IMR-90 (cell line): ENCODE results near the gene FXYD6. TPM values are rescaled to one million over a fixed set of nuclear protein-coding genes. Genes with fewer than 3 reads are reported as not detected.

Source experiments
- ATAC-seq: fragments of 200-7000 bp; cut with Tn5 transposase; 2 replicates; pipeline ENCODE4 v1.9.1; 2020; ENCODE audit warnings: low read depth, mild to moderate bottlenecking, moderate library complexity
- BruUV-seq: library from RNA; stranded (reverse); fragments of 400-500 nt; replicated peaks from 2 replicates; lab custom pipeline; 2021; lab: Mats Ljungman, UMichigan
- CTCF ChIA-PET: fragments of 300-600 bp; formaldehyde crosslinking; extraction: SDS; loops from one replicate; lab custom pipeline; 2021; ENCODE audit warnings: antibody characterized with exemption; lab: Yijun Ruan, JAX
- POLR2A ChIA-PET: fragments of 300-600 bp; sonication (Branson Sonifier 250); formaldehyde crosslinking; loops from one replicate; lab custom pipeline; 2022; ENCODE audit warnings: antibody characterized with exemption; ENCODE audit not compliant: unreplicated experiment; lab: Charles Lee
- DNase-seq: peaks from one replicate; pipeline ENCODE4 v3.0.0; 2013
- H2AFZ ChIP-seq: replicated peaks from 2 replicates; pipeline ENCODE3; 2013; ENCODE audit warnings: low read length, mild to moderate bottlenecking; ENCODE audit not compliant: poor library complexity
- H2AK5ac ChIP-seq: 2 replicates; pipeline ENCODE4 v1.6.1; 2013; ENCODE audit warnings: low read depth, low read length, inconsistent platforms
- H2AK9ac ChIP-seq: replicated peaks from 2 replicates; pipeline ENCODE3; 2013; ENCODE audit warnings: mild to moderate bottlenecking, low read depth, low read length, moderate library complexity; ENCODE audit not compliant: poor library complexity
- H2BK120ac ChIP-seq: 2 replicates; pipeline ENCODE4 v1.6.1; 2013; ENCODE audit warnings: low read depth, low read length, inconsistent platforms
- H2BK15ac ChIP-seq: 3 replicates; pipeline ENCODE4 v1.6.1; 2013; ENCODE audit warnings: low read depth, low read length, inconsistent platforms
- H2BK20ac ChIP-seq: 2 replicates; pipeline ENCODE4 v1.6.1; 2013; ENCODE audit warnings: low read depth, mild to moderate bottlenecking, inconsistent platforms, low read length, moderate library complexity
- H2BK5ac ChIP-seq: 2 replicates; pipeline ENCODE4 v1.6.1; 2013; ENCODE audit warnings: mild to moderate bottlenecking, low read depth, low read length, inconsistent platforms; ENCODE audit not compliant: poor library complexity, severe bottlenecking
- H3K14ac ChIP-seq: replicated peaks from 2 replicates; pipeline ENCODE4 v1.6.1; 2013; ENCODE audit warnings: low read depth, low read length, inconsistent platforms
- H3K18ac ChIP-seq: 2 replicates; pipeline ENCODE4 v1.6.1; 2013; ENCODE audit warnings: low read depth, low read length, control low read depth
- H3K23ac ChIP-seq: 2 replicates; pipeline ENCODE4 v1.6.1; 2013; ENCODE audit warnings: low read depth, low read length, inconsistent platforms
- H3K27ac ChIP-seq: 2 replicates; pipeline ENCODE4 v1.5.1; 2013; ENCODE audit warnings: mild to moderate bottlenecking, control low read depth, low read length; ENCODE audit not compliant: insufficient read depth
- H3K27me3 ChIP-seq: 2 replicates; pipeline ENCODE4 v1.6.1; 2013; ENCODE audit warnings: low read length; ENCODE audit not compliant: control insufficient read depth, insufficient read depth
- H3K36me3 ChIP-seq: 2 replicates; pipeline ENCODE4 v1.6.1; 2013; ENCODE audit warnings: low read length, mixed read lengths; ENCODE audit not compliant: control insufficient read depth, insufficient read depth
- H3K4ac ChIP-seq: 2 replicates; pipeline ENCODE4 v1.6.1; 2013; ENCODE audit warnings: low read depth, low read length, inconsistent platforms
- H3K4me1 ChIP-seq: 2 replicates; pipeline ENCODE4 v1.6.1; 2013; ENCODE audit warnings: low read length, mixed read lengths; ENCODE audit not compliant: control insufficient read depth, insufficient read depth
- H3K4me2 ChIP-seq: 2 replicates; pipeline ENCODE4 v1.6.1; 2013; ENCODE audit warnings: low read depth, mild to moderate bottlenecking, control low read depth, low read length, moderate library complexity
- H3K4me3 ChIP-seq: 2 replicates; pipeline ENCODE4 v1.5.1; 2013; ENCODE audit warnings: low read depth, mild to moderate bottlenecking, control low read depth, low read length, moderate library complexity; ENCODE audit not compliant: insufficient read depth
- H3K56ac ChIP-seq: 2 replicates; pipeline ENCODE4 v1.6.1; 2013; ENCODE audit warnings: low read length, inconsistent platforms; ENCODE audit not compliant: insufficient read depth; ENCODE audit errors: extremely low read depth
- H3K79me1 ChIP-seq, 2 experiments: 2 replicates each; pipeline ENCODE4 v1.6.1; 2013; ENCODE audit warnings: low read length in 2 of 2, inconsistent platforms in 1 of 2, low read depth in 1 of 2
- H3K9ac ChIP-seq: 2 replicates; pipeline ENCODE4 v1.6.1; 2013; ENCODE audit warnings: low read depth, low read length, control low read depth
- H3K9me1 ChIP-seq: 2 replicates; pipeline ENCODE4 v1.6.1; 2013; ENCODE audit warnings: low read length, inconsistent platforms; ENCODE audit not compliant: insufficient read depth
- H3K9me3 ChIP-seq: 2 replicates; pipeline ENCODE4 v1.6.1; 2013; ENCODE audit warnings: low read length; ENCODE audit not compliant: control insufficient read depth, insufficient read depth
- H4K20me1 ChIP-seq: 2 replicates; pipeline ENCODE4 v1.6.1; 2013; ENCODE audit warnings: low read length, inconsistent platforms; ENCODE audit not compliant: insufficient read depth
- H4K5ac ChIP-seq: 2 replicates; pipeline ENCODE4 v1.6.1; 2013; ENCODE audit warnings: mild to moderate bottlenecking, low read depth, low read length, control low read depth
- H4K8ac ChIP-seq, 2 experiments: 2 replicates each; pipeline ENCODE4 v1.6.1; 2013; ENCODE audit warnings: low read depth in 2 of 2, low read length in 2 of 2, control low read depth in 1 of 2, inconsistent platforms in 1 of 2
- H4K91ac ChIP-seq: 2 replicates; pipeline ENCODE4 v1.6.1; 2013; ENCODE audit warnings: low read depth, low read length, inconsistent platforms; ENCODE audit not compliant: insufficient read depth
- CEBPB ChIP-seq: IDR thresholded peaks from 2 replicates; pipeline ENCODE4 v1.6.1; 2012; ENCODE audit warnings: low read depth, low read length, improper control_type of control experiment
- FOS ChIP-seq: fragments of 150-350 bp; IDR thresholded peaks from 2 replicates; pipeline ENCODE4 v1.6.1; 2016; ENCODE audit warnings: low read depth, low read length
- MAFK ChIP-seq: IDR thresholded peaks from 2 replicates; pipeline ENCODE4 v1.6.1; 2012; ENCODE audit warnings: low read depth, low read length, improper control_type of control experiment
- MXI1 ChIP-seq: IDR thresholded peaks from 2 replicates; pipeline ENCODE4 v1.6.1; 2012; ENCODE audit warnings: low read depth, mild to moderate bottlenecking, low read length, moderate library complexity, borderline replicate concordance
- NFE2L2 ChIP-seq: fragments of 150-350 bp; IDR thresholded peaks from 2 replicates; pipeline ENCODE4 v1.6.1; 2016; ENCODE audit warnings: low read depth, mild to moderate bottlenecking, low read length
- RAD21 ChIP-seq: IDR thresholded peaks from 2 replicates; pipeline ENCODE4 v1.6.1; 2012; ENCODE audit warnings: low read length, improper control_type of control experiment
- RCOR1 ChIP-seq: IDR thresholded peaks from 2 replicates; pipeline ENCODE4 v1.6.1; 2012; ENCODE audit warnings: mild to moderate bottlenecking, low read length, improper control_type of control experiment; ENCODE audit not compliant: insufficient replicate concordance
- SMC3 ChIP-seq: fragments of 150-350 bp; IDR thresholded peaks from 2 replicates; pipeline ENCODE4 v1.6.1; 2016; ENCODE audit warnings: low read depth, mild to moderate bottlenecking, antibody characterized with exemption, low read length, moderate library complexity
- WGBS, 2 experiments: methylation state at CpG; one replicate each; pipeline versions ENCODE4 v1.1.5 to v1.1.7; 2013; ENCODE audit warnings: missing lambda C conversion rate in 2 of 2; ENCODE audit not compliant: insufficient read length in 1 of 2; ENCODE audit errors: extremely low coverage in 2 of 2; 5-methylcytosine and 5-hydroxymethylcytosine counted together
- dilution Hi-C: fragments of 300-500 bp; cut with HindIII; formaldehyde crosslinking; loops from one replicate; pipeline ENCODE4 v1.14.3; 2018; ENCODE audit warnings: low sequenced_read_pairs; ENCODE audit not compliant: unreplicated experiment
- in situ Hi-C: fragments of 300-500 bp; cut with MboI; formaldehyde crosslinking; loops from 3 replicates; pipeline ENCODE4 v1.14.3; 2019; ENCODE audit warnings: low sequenced_read_pairs, inconsistent platforms, mixed read lengths
- intact Hi-C: fragments of 100-400 bp; cut with micrococcal nuclease; formaldehyde crosslinking; loops from 2 replicates; pipeline ENCODE4 v1.10.0; 2022
- polyA plus RNA-seq, 3 experiments: library from polyadenylated mRNA; depleted of rRNA; stranded (reverse); fragments of >200 nt; gene quantifications; 2 replicates each; pipeline ENCODE4 v1.2.3, GENCODE V29; 2012; ENCODE audit warnings: low replicate concordance in 1 of 3
- total RNA-seq: library from RNA; depleted of rRNA; stranded (reverse); fragments of >200 nt; gene quantifications from 2 replicates; pipeline ENCODE4 v1.2.3, GENCODE V29; 2012

Gene FXYD6
- total and polyA plus RNA-seq, 2 of the 4 experiments (the other 2 are of a cell fraction): 0.32 TPM; not detected in 1

DNA sequence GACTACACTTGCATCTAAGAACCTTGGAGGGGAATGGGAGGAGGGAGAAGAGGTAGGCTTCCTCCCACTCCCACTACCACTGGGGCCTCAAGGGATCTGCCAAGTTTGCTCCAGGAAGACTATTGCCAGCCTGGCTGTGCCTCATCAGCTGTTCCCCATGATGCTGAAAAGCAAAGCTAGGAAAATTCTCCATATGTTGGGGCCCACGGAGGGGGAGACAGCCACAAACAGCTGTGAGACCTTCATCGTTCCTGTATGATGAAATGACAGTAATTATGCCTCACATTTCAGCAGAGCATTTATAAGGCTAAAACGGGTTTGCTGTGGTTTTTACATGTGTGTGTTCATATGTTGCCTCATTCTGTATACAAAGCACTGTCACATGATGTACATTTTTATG lies 86.2 kb downstream of the FXYD6 start:
- DNase-seq (no peak), ATAC-seq (no peak)
- ChIA-PET POLR2A (no interaction called here), CTCF (no interaction called here)
- Histone ChIP-seq H3K4me1 (no peaks in the 10 kb centered on the region), H3K9me1 (no peaks in the 10 kb centered on the region), H3K79me1 (no peaks in the 10 kb centered on the region), H2BK15ac (no peak overlapping the region), H3K56ac (no peak overlapping the region), H3K27ac (no peak overlapping the region), H3K36me3 (no peaks in the 10 kb centered on the region), H3K14ac (no peak overlapping the region), H2AFZ (no peak overlapping the region), H3K9me3 (no peaks in the 10 kb centered on the region), H4K91ac (no peak overlapping the region), H3K9ac (no peak overlapping the region), H2BK20ac (no peak overlapping the region), H3K18ac (no peak overlapping the region), H3K4me3 (no peak overlapping the region), H3K23ac (no peak overlapping the region), H4K20me1 (no peaks in the 10 kb centered on the region), H3K27me3 (peaks cover 23% of the 10 kb centered on the region), H3K4ac (no peak overlapping the region), H2AK5ac (no peak overlapping the region), H4K5ac (no peak overlapping the region), H2AK9ac (no peak overlapping the region), H3K4me2 (no peak overlapping the region), H2BK5ac (no peak overlapping the region), H4K8ac (no peak overlapping the region), H2BK120ac (no peak overlapping the region)
- no TSS peak for BruUV-seq
- dilution Hi-C loops (no loop called here), in situ Hi-C loops (no loop called here), intact Hi-C loops (no loop called here)
- no peak for TF ChIP-seq FOS
- no peak for TF ChIP-seq NFE2L2
- TF ChIP-seq CEBPB: no peak
- TF ChIP-seq MXI1: no peak
- TF ChIP-seq SMC3: no peak
- no peak for TF ChIP-seq RCOR1
- TF ChIP-seq RAD21: no peak
- TF ChIP-seq MAFK: no peak
- no CpG with 5 or more reads among the region's 3 CpGs for WGBS, 2 experiments
